CD14-positive monocyte (primary cell): ENCODE results near the gene PHACTR3. TPM values are rescaled to one million over a fixed set of nuclear protein-coding genes. Genes with fewer than 3 reads are reported as not detected.

ENCODE experiments used
- DNase-seq, 3 donors: peaks; one replicate each; pipeline ENCODE4 v3.0.0-alpha.2; 2011 to 2022
- H2AFZ ChIP-seq: 2 replicates; pipeline ENCODE4 v1.6.0; 2012; ENCODE audit warnings: mild to moderate bottlenecking, low read depth, low read length, inconsistent platforms; ENCODE audit not compliant: insufficient read depth, poor library complexity, severe bottlenecking
- H3K27ac ChIP-seq, 2 donors: 1 replicate in 1 of 2; 2 replicates in 1 of 2; pipeline ENCODE4 v1.5.1; 2012 to 2013; ENCODE audit warnings: low read length in 2 of 2, control low read depth in 1 of 2, inconsistent platforms in 1 of 2, low read depth in 1 of 2, mild to moderate bottlenecking in 1 of 2
- H3K27me3 ChIP-seq, 2 donors: one replicate each; pipeline versions ENCODE4 v1.6.0 to v1.6.1; 2011 to 2013; ENCODE audit warnings: low read length in 2 of 2; ENCODE audit not compliant: control insufficient read depth in 2 of 2, insufficient read depth in 2 of 2
- H3K36me3 ChIP-seq, 2 donors: replicated peaks in 1 of 2; 1 replicate in 1 of 2; 2 replicates in 1 of 2; pipeline versions ENCODE4 v1.5.1 to v1.6.1; 2012 to 2013; ENCODE audit warnings: low read length in 2 of 2, control low read depth in 1 of 2, inconsistent platforms in 1 of 2, mild to moderate bottlenecking in 1 of 2; ENCODE audit not compliant: insufficient read depth in 2 of 2, control insufficient read depth in 1 of 2
- H3K4me1 ChIP-seq, 2 donors: 1 replicate in 1 of 2; 2 replicates in 1 of 2; pipeline versions ENCODE4 v1.5.1 to v1.6.1; 2012 to 2013; ENCODE audit warnings: low read length in 2 of 2, control low read depth in 1 of 2, inconsistent platforms in 1 of 2, mild to moderate bottlenecking in 1 of 2, moderate library complexity in 1 of 2; ENCODE audit not compliant: insufficient read depth in 2 of 2, control insufficient read depth in 1 of 2
- H3K4me2 ChIP-seq: replicated peaks from 2 replicates; pipeline ENCODE3; 2012; ENCODE audit warnings: low read length, moderate library complexity, mild to moderate bottlenecking; ENCODE audit not compliant: poor library complexity, severe bottlenecking; ENCODE audit errors: extremely low read depth
- H3K4me3 ChIP-seq, 3 experiments: fragments of 200-600 bp in 1 of 3; sonication (generic) in 1 of 3; replicated peaks in 1 of 3; 1 replicate in 2 of 3; 2 replicates in 1 of 3; pipeline ENCODE4 v1.5.1; 2011 to 2013; ENCODE audit warnings: low read length in 3 of 3, mild to moderate bottlenecking in 3 of 3, control low read depth in 2 of 3, low read depth in 2 of 3, inconsistent platforms in 1 of 3, moderate library complexity in 1 of 3
- H3K79me2 ChIP-seq: 2 replicates; pipeline ENCODE4 v1.6.0; 2012; ENCODE audit warnings: mild to moderate bottlenecking, control low read depth, inconsistent platforms, low read length, moderate library complexity; ENCODE audit not compliant: insufficient read depth
- H3K9ac ChIP-seq: 2 replicates; pipeline ENCODE4 v1.6.0; 2017; ENCODE audit warnings: low read length, mild to moderate bottlenecking; ENCODE audit not compliant: insufficient read depth, poor library complexity, severe bottlenecking
- H3K9me3 ChIP-seq, 2 donors: replicated peaks in 1 of 2; 1 replicate in 1 of 2; 2 replicates in 1 of 2; pipeline versions ENCODE4 v1.5.1 to v1.6.1; 2012 to 2013; ENCODE audit warnings: low read length in 2 of 2, control low read depth in 1 of 2; ENCODE audit not compliant: control insufficient read depth in 1 of 2, insufficient read depth in 1 of 2
- H4K20me1 ChIP-seq: 2 replicates; pipeline ENCODE4 v1.6.0; 2012; ENCODE audit warnings: mild to moderate bottlenecking, low read length, control low read depth, moderate library complexity; ENCODE audit not compliant: insufficient read depth
- H3K27ac Mint-ChIP-seq, 7 donors: one replicate each; pipeline ENCODE4 v1.8.0; 2020; ENCODE audit warnings: mild to moderate bottlenecking in 7 of 7, mixed read lengths in 7 of 7, moderate library complexity in 6 of 7, inconsistent platforms in 2 of 7
- H3K27me3 Mint-ChIP-seq, 3 donors: one replicate each; pipeline ENCODE4 v1.8.0; 2021 to 2022; ENCODE audit warnings: low read depth in 3 of 3, mild to moderate bottlenecking in 3 of 3, mixed read lengths in 3 of 3, moderate library complexity in 3 of 3, inconsistent platforms in 1 of 3
- H3K36me3 Mint-ChIP-seq, 2 donors: one replicate each; pipeline ENCODE4 v1.8.0; 2020; ENCODE audit warnings: mixed read lengths in 2 of 2, inconsistent platforms in 1 of 2, mild to moderate bottlenecking in 1 of 2
- H3K4me1 Mint-ChIP-seq: one replicate; pipeline ENCODE4 v1.8.0; 2020; ENCODE audit warnings: mild to moderate bottlenecking, mixed read lengths
- H3K4me3 Mint-ChIP-seq, 2 donors: one replicate each; pipeline ENCODE4 v1.8.0; 2020; ENCODE audit warnings: mild to moderate bottlenecking in 2 of 2, mixed read lengths in 2 of 2, moderate library complexity in 1 of 2
- H3K9me3 Mint-ChIP-seq, 7 donors: one replicate each; pipeline ENCODE4 v1.8.0; 2020 to 2022; ENCODE audit warnings: mixed read lengths in 7 of 7, mild to moderate bottlenecking in 6 of 7, moderate library complexity in 6 of 7, inconsistent platforms in 2 of 7
- WGBS: methylation state at CpG from one replicate; pipeline ENCODE4 v1.1.5; 2013; ENCODE audit warnings: missing lambda C conversion rate; ENCODE audit not compliant: insufficient coverage; 5-methylcytosine and 5-hydroxymethylcytosine counted together
- intact Hi-C, 2 donors: fragments of 100-400 bp; cut with micrococcal nuclease; formaldehyde crosslinking; loops; one replicate each; pipeline versions ENCODE4 v1.15.0 to v1.15.1; 2023
- polyA plus RNA-seq, 3 donors: library from polyadenylated mRNA; depleted of rRNA in 1 of 3; unstranded in 2 of 3; stranded (reverse) in 1 of 3; fragments of 300-500 nt in 2 of 3; fragments of >200 nt in 1 of 3; fragmentation: Illumina TruSeq in 2 of 3; gene quantifications; 1 replicate in 2 of 3; 2 replicates in 1 of 3; pipeline ENCODE4 v1.2.3, GENCODE V29; 2012 to 2021
- TF ChIP-seq, protein P1 (sequence below): fragments of 200-600 bp; IDR thresholded peaks from one replicate; pipeline ENCODE4 v1.8.0; 2022; ENCODE audit warnings: antibody characterized with exemption, mild to moderate bottlenecking

Gene PHACTR3
- polyA plus RNA-seq, 3 donors, result 0.11 to 0.17 TPM; not detected in 1

DNA sequence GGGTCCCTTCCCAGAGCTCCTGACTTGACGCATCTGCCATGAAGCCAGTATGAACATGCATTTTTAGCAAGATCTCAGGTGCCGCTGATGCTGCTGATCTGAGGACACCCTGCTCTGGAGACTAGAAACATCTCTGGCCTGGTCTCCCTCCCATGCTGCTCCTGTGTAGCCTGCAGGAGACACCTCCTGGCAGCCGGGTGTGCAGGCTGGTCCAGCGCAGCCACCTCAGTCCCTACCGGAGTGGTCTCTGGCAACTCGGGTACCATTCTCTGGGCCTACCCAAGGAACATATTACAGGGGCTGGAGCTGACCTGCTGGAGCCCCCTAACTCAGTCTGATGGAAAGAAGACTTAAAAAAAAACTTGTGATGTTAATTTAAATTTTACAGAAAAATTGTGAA is 20.1 kb downstream of the PHACTR3 start:
- Histone ChIP-seq H3K4me2 (no peak overlapping the region), H3K79me2 (no peaks in the 10 kb centered on the region), H3K9me3 (no peaks in the 10 kb centered on the region), H3K4me1 (no peaks in the 10 kb centered on the region), H3K9ac (no peak overlapping the region), H2AFZ (no peak overlapping the region), H3K27ac (no peak overlapping the region), H4K20me1 (no peaks in the 10 kb centered on the region), H3K4me3 (no peak overlapping the region), H3K27me3 (no peaks in the 10 kb centered on the region), H3K36me3 (no peaks in the 10 kb centered on the region)
- TF ChIP-seq, protein P1, sequence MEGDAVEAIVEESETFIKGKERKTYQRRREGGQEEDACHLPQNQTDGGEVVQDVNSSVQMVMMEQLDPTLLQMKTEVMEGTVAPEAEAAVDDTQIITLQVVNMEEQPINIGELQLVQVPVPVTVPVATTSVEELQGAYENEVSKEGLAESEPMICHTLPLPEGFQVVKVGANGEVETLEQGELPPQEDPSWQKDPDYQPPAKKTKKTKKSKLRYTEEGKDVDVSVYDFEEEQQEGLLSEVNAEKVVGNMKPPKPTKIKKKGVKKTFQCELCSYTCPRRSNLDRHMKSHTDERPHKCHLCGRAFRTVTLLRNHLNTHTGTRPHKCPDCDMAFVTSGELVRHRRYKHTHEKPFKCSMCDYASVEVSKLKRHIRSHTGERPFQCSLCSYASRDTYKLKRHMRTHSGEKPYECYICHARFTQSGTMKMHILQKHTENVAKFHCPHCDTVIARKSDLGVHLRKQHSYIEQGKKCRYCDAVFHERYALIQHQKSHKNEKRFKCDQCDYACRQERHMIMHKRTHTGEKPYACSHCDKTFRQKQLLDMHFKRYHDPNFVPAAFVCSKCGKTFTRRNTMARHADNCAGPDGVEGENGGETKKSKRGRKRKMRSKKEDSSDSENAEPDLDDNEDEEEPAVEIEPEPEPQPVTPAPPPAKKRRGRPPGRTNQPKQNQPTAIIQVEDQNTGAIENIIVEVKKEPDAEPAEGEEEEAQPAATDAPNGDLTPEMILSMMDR, result no peak
- peaks cover 8 to 12% (median 10%) of the 10 kb centered on the region in 3 donors for H3K27me3 Mint-ChIP-seq
- no peak for DNase-seq
- H3K9me3 Mint-ChIP-seq, result peaks cover 0 to 2% (median 0%) of the 10 kb centered on the region in 7 donors
- H3K4me3 Mint-ChIP-seq, result no peak overlapping the region
- no peaks in the 10 kb centered on the region for H3K4me1 Mint-ChIP-seq
- 86% methylated on average over 4 of the region's 6 CpGs for WGBS
- H3K36me3 Mint-ChIP-seq, result no peaks in the 10 kb centered on the region
- no peak overlapping the region for H3K27ac Mint-ChIP-seq
- intact Hi-C loops, result no loop called here

GRCh38 chr20:59625214-59625922 is 21.0 kb downstream of the PHACTR3 start:
- intact Hi-C loops, result no loop called here

More at GRCh38 chr20:59625214-59625922, 21.0 kb downstream of the PHACTR3 start:
- TF ChIP-seq, protein P1, result no peak
- H3K9ac ChIP-seq, result no peak overlapping the region
- H3K79me2 ChIP-seq, result no peaks in the 10 kb centered on the region
- no peak overlapping the region for H3K4me3 ChIP-seq
- H4K20me1 ChIP-seq, result no peaks in the 10 kb centered on the region
- H3K27me3 Mint-ChIP-seq, result peaks cover 8 to 13% (median 10%) of the 10 kb centered on the region in 3 donors
- H2AFZ ChIP-seq, result no peak overlapping the region
- no peaks in the 10 kb centered on the region for H3K4me1 ChIP-seq
- H3K36me3 ChIP-seq, result no peaks in the 10 kb centered on the region
- no peak overlapping the region for H3K4me3 Mint-ChIP-seq
- no peak overlapping the region for H3K27ac ChIP-seq
- no peak overlapping the region for H3K27ac Mint-ChIP-seq
- H3K4me1 Mint-ChIP-seq, result no peaks in the 10 kb centered on the region
- no peak for DNase-seq
- H3K27me3 ChIP-seq, result no peaks in the 10 kb centered on the region
- peaks cover 0 to 2% (median 0%) of the 10 kb centered on the region in 7 donors for H3K9me3 Mint-ChIP-seq
- WGBS, result 82% methylated on average over 11 of the region's 14 CpGs
- no peaks in the 10 kb centered on the region for H3K9me3 ChIP-seq
- no peaks in the 10 kb centered on the region for H3K36me3 Mint-ChIP-seq
- H3K4me2 ChIP-seq, result no peak overlapping the region
